ENCODE data around the gene WWOX.

DNA sequence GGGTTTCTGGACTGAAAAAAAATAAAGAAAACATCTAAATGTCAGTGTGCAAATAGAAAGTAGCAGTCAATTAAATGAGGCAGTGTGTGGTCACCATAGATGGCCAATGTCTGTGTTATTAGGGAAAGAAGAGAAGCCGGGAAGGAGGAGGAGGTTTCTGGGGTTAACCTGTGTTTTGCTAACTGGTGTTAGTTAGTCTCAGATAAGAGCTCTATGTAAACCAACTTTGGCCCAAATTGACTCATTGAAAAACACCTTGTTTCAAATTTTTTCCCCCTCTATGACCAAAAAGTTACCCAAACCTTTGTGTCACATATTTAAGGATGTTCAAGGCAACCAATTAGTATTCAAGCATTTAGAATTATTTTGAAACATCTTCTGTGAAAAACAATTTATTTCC is 970.2 kb downstream of the WWOX start:
- no peak for TF ChIP-seq POLR2A (IDR thresholded peaks at IDR 0.05; ENCODE audit: low read depth, low read length)
- no peak for TF ChIP-seq POLR2AphosphoS5 (IDR thresholded peaks at IDR 0.05; ENCODE audit: low read depth, low read length)
- TF ChIP-seq TAF1 (IDR thresholded peaks at IDR 0.05; ENCODE audit: low read depth, low read length), result no peak
- TF ChIP-seq POU2F2 (IDR thresholded peaks at IDR 0.05; ENCODE audit: low read depth, low read length), result no peak
- TF ChIP-seq SPI1 (IDR thresholded peaks at IDR 0.05; ENCODE audit: low read depth, low read length), result no peak
- no peak for TF ChIP-seq PAX5 (IDR thresholded peaks at IDR 0.05; ENCODE audit: insufficient read depth, low read length, severe bottlenecking)

Measured in GM12891 (cell line).